HepG2 (cell line): ENCODE data around the gene CDK5RAP1.

Experiments used
- CC2D1A ChIP-seq: sonication (generic); formaldehyde crosslinking; IDR thresholded peaks from 2 replicates; pipeline ENCODE4 v1.8.1; 2023; ENCODE audit warnings: mild to moderate bottlenecking, missing genetic modification reagents
- CHCHD3 ChIP-seq: sonication (generic); formaldehyde crosslinking; IDR thresholded peaks from 2 replicates; pipeline ENCODE4 v1.8.0; 2022; ENCODE audit warnings: mild to moderate bottlenecking, missing genetic modification reagents, moderate library complexity
- JUN ChIP-seq: sonication (generic); formaldehyde crosslinking; IDR thresholded peaks from 2 replicates; pipeline ENCODE4 v1.4.0; 2020; ENCODE audit warnings: mild to moderate bottlenecking, missing genetic modification reagents
- POLR2AphosphoS5 ChIP-seq: IDR thresholded peaks from 2 replicates; pipeline ENCODE4 v1.6.1; 2012; ENCODE audit warnings: low read depth, low read length
- TOE1 ChIP-seq: sonication (generic); formaldehyde crosslinking; IDR thresholded peaks from 2 replicates; pipeline ENCODE4 v1.4.0; 2020; ENCODE audit warnings: mild to moderate bottlenecking, missing genetic modification reagents
- ZNF460 ChIP-seq: sonication (generic); formaldehyde crosslinking; IDR thresholded peaks from 2 replicates; pipeline ENCODE4 v1.5.1; 2020; ENCODE audit warnings: missing genetic modification reagents, mild to moderate bottlenecking, borderline replicate concordance
- ZNF530 ChIP-seq: sonication (generic); formaldehyde crosslinking; IDR thresholded peaks from 2 replicates; pipeline ENCODE4 v1.5.0; 2020; ENCODE audit warnings: low read depth, mild to moderate bottlenecking, missing genetic modification reagents
- TF ChIP-seq, protein P1 (sequence below), 2 experiments: sonication (generic) in 1 of 2; formaldehyde crosslinking in 1 of 2; IDR thresholded peaks; 2 replicates each; pipeline versions ENCODE4 v1.5.1 to v1.6.1; 2011 to 2020; ENCODE audit warnings: borderline replicate concordance in 1 of 2, low read depth in 1 of 2, low read length in 1 of 2, mild to moderate bottlenecking in 1 of 2, missing genetic modification reagents in 1 of 2, moderate library complexity in 1 of 2
- TF ChIP-seq, protein P2 (sequence below): sonication (generic); formaldehyde crosslinking; IDR thresholded peaks from 2 replicates; pipeline ENCODE4 v1.5.0; 2020; ENCODE audit warnings: mild to moderate bottlenecking, missing genetic modification reagents, moderate library complexity

DNA sequence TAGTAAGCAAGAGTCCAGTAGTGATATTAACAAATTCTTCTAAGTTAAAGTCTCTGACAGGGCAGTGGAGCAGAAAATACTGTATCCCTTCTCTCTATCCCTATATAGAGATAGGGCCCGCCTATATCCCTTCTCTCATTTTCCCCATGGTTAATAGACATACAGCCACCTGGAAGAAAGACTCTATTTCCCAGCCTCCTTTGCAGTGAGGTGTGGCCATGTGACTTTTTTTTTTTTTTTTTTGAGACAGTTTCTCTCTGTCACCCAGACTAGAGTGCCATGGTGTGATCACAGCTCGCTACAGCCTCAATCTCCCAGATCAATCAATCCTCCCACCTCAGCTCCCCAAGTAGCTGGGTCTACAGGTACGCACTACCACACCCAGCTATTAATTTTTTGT, 16.7 kb upstream of the CDK5RAP1 start:
- TF ChIP-seq, protein P1, sequence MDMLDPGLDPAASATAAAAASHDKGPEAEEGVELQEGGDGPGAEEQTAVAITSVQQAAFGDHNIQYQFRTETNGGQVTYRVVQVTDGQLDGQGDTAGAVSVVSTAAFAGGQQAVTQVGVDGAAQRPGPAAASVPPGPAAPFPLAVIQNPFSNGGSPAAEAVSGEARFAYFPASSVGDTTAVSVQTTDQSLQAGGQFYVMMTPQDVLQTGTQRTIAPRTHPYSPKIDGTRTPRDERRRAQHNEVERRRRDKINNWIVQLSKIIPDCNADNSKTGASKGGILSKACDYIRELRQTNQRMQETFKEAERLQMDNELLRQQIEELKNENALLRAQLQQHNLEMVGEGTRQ (IDR thresholded peaks at IDR 0.05; ENCODE audit: low read depth, low read length): no peak
- TF ChIP-seq, protein P1 (CRISPR knock-in tag; IDR thresholded peaks at IDR 0.05; ENCODE audit: borderline replicate concordance): peak; percentile 52; the same call in 1 of the 2 replicates
- TF ChIP-seq, protein P2, sequence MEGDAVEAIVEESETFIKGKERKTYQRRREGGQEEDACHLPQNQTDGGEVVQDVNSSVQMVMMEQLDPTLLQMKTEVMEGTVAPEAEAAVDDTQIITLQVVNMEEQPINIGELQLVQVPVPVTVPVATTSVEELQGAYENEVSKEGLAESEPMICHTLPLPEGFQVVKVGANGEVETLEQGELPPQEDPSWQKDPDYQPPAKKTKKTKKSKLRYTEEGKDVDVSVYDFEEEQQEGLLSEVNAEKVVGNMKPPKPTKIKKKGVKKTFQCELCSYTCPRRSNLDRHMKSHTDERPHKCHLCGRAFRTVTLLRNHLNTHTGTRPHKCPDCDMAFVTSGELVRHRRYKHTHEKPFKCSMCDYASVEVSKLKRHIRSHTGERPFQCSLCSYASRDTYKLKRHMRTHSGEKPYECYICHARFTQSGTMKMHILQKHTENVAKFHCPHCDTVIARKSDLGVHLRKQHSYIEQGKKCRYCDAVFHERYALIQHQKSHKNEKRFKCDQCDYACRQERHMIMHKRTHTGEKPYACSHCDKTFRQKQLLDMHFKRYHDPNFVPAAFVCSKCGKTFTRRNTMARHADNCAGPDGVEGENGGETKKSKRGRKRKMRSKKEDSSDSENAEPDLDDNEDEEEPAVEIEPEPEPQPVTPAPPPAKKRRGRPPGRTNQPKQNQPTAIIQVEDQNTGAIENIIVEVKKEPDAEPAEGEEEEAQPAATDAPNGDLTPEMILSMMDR (CRISPR knock-in tag): no peak
- no peak for TF ChIP-seq CHCHD3 (CRISPR knock-in tag)
- TF ChIP-seq TOE1 (CRISPR knock-in tag): no peak
- no peak for TF ChIP-seq ZNF530 (CRISPR knock-in tag)
- TF ChIP-seq JUN (CRISPR knock-in tag): no peak
- TF ChIP-seq CC2D1A (CRISPR knock-in tag): no peak
- no peak for TF ChIP-seq ZNF460 (CRISPR knock-in tag)
- TF ChIP-seq POLR2AphosphoS5: no peak
